Ureter (tissue), 1 donor: ENCODE results near the gene LAMC2. TPM values are rescaled to one million over a fixed set of nuclear protein-coding genes. Genes with fewer than 3 reads are reported as not detected.
"Not testable (repeated sequence)": the region's sequence is repeated elsewhere in the genome, so short reads cannot be mapped to it uniquely, and the experiment has no call there.

ENCODE experiments used
- DNase-seq: peaks from one replicate; pipeline ENCODE4 v3.0.0-alpha.2; 2020; ENCODE audit warnings: low spot score
- total RNA-seq: library from RNA; stranded (reverse); gene quantifications from one replicate; pipeline ENCODE4 v1.2.4, GENCODE V29; 2023
- donor health status: DM: yes; HTN: yes; CAD: no.

LAMC2 gene
- total RNA-seq, 1 donor from 2014 or later, result 14.5 TPM

- DNase-seq, result no peak
Observed at GRCh38 chr1:183238071-183238470, 52.0 kb downstream of the LAMC2 start.

- DNase-seq, result no peak
Observed at GRCh38 chr1:183239220-183239742, 53.2 kb downstream of the LAMC2 start.

GRCh38 chr1:183239793-183240525 lies 53.9 kb downstream of the LAMC2 start:
- DNase-seq, result no peak

- DNase-seq, result no peak
Observed at GRCh38 chr1:183240526-183240825, 54.4 kb downstream of the LAMC2 start.

- not testable (repeated sequence) for DNase-seq
Observed at GRCh38 chr1:183240853-183241252, 54.8 kb downstream of the LAMC2 start.

- no peak for DNase-seq
Observed at GRCh38 chr1:183241471-183241870, 55.4 kb downstream of the LAMC2 start.

- DNase-seq, result no peak
Observed at GRCh38 chr1:183242556-183242955, 56.5 kb downstream of the LAMC2 start.

GRCh38 chr1:183243161-183244050 lies 57.3 kb downstream of the LAMC2 start:
- no peak for DNase-seq

GRCh38 chr1:183244466-183244865 lies 58.4 kb downstream of the LAMC2 start:
- no peak for DNase-seq

- DNase-seq, result no peak
Observed at GRCh38 chr1:183245357-183245756, 59.3 kb downstream of the LAMC2 start.

- DNase-seq, result no peak
Observed at GRCh38 chr1:183246436-183246835, 60.4 kb downstream of the LAMC2 start.

GRCh38 chr1:183247066-183247465 lies 61.0 kb downstream of the LAMC2 start:
- DNase-seq, result no peak

GRCh38 chr1:183247484-183247883 lies 61.4 kb downstream of the LAMC2 start:
- no peak for DNase-seq

- DNase-seq, result no peak
Observed at GRCh38 chr1:183247931-183248330, 61.9 kb downstream of the LAMC2 start.

GRCh38 chr1:183248989-183249691 lies 63.1 kb downstream of the LAMC2 start:
- DNase-seq, result no peak

- no peak for DNase-seq
Observed at GRCh38 chr1:183249941-183250452, 63.9 kb downstream of the LAMC2 start.

GRCh38 chr1:183251101-183251958 lies 65.3 kb downstream of the LAMC2 start:
- DNase-seq, result no peak

GRCh38 chr1:183251959-183252450 lies 65.9 kb downstream of the LAMC2 start:
- DNase-seq, result no peak

GRCh38 chr1:183255073-183255472 lies 69.0 kb downstream of the LAMC2 start:
- DNase-seq, result no peak

GRCh38 chr1:183259924-183260323 lies 73.9 kb downstream of the LAMC2 start:
- DNase-seq, result no peak
